Posterior vena cava (tissue), 2 donors: ENCODE data around the gene C10orf90. TPM values are rescaled to one million over a fixed set of nuclear protein-coding genes. Genes with fewer than 3 reads are reported as not detected.
"Not testable (repeated sequence)": the region's sequence is repeated elsewhere in the genome, so short reads cannot be mapped to it uniquely, and the experiment has no call there.

Source experiments
- DNase-seq: peaks from one replicate; pipeline ENCODE4 v3.0.0-alpha.2; 2020; ENCODE audit warnings: low spot score
- intact Hi-C, 2 donors: fragments of 100-400 bp; cut with DNase I; formaldehyde crosslinking; loops; one replicate each; pipeline versions ENCODE4 v1.14.1 to v1.14.2; 2022 to 2023
- total RNA-seq, 2 donors: library from RNA; stranded (reverse); fragmentation: NEBNext Ultra II Directional; extraction: Animal tissue kit (Norgen Biotek cat#: 25700); gene quantifications; one replicate each; pipeline ENCODE4 v1.2.1, GENCODE V29; 2021
- donor health status: DM: yes; HTN: yes; CAD: no.
- donor health status: DM: yes; HTN: yes; CAD: no.

Gene C10orf90
- total RNA-seq, 2 donors from 2014 or later: not detected

DNA sequence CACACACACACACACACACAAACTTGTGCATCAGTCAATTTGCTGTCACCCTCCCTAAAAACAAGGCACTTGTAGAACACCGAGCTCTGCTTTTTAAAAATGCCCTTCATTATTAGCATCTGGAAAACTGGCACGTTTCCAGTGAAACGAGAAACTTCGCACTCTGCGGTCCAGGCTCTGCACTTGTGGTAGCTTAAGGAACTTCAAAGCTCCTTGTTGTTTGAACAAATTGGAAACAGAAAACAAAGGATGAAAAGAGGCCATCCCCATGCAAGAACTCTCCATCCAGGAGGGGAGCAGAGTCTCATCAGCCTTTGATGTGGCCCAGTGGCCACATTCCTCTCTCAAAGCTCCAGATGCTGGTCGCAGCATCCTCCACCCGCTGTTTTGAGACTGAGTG lies 105.1 kb downstream of the C10orf90 start:
- intact Hi-C loops: loop anchor here in 1 of 2 donors (5.0 kb wide), 1 partner anchor 1337 kb away; no protein-coding TSS in a partner anchor
- no peak for DNase-seq

DNA sequence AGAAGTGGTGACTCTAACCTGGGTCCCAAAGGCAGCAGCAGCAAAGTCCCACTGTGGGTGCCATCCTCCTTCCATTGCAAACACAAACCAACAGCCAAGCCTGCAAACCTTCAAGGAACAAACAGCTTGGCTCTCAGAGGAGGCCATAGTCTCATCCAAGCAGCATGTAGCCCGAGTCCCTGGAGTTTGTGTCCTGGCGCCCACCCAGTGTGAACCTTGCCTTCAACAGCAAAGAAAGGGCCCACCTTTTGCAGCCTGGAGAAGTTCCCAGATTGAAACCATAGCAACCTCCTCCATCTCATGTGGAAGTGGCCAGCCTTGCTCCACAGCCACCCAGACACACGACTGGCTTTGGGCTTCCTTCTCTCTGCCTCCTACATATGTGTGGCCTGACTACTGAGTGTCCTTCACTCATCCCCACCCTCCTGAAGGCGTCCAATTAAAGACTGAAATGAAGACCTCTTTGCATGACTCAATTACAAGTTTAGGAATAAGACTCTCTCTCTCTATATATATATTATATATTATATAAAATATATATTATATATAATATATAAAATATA lies 106.1 kb downstream of the C10orf90 start:
- intact Hi-C loops: loop anchor here in 1 of 2 donors (5.0 kb wide), 1 partner anchor 1532 kb away; no protein-coding TSS in a partner anchor
- no peak for DNase-seq

DNA sequence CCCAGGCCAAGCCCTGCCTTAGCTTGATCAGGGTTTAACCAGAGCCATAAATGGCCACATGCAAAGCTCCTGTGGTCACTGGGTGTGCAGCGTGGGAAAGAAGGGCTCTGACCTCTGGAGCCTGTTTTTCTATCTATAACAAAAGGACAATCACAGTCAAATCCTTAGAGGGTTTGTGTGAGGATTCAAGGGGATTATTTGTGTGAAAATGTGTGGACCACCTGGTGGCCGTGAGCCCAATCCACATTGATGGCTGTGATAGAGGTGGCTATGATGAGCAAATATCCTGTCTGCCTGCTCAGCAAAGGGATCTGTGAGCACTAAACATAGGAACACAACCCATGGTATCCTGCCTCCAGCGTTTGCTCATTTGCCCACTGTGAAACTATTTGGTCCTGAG lies 107.1 kb downstream of the C10orf90 start:
- intact Hi-C loops: loop anchor here in 1 of 2 donors (5.0 kb wide), 1 partner anchor 1531 kb away; no protein-coding TSS in a partner anchor
- no peak for DNase-seq

DNA sequence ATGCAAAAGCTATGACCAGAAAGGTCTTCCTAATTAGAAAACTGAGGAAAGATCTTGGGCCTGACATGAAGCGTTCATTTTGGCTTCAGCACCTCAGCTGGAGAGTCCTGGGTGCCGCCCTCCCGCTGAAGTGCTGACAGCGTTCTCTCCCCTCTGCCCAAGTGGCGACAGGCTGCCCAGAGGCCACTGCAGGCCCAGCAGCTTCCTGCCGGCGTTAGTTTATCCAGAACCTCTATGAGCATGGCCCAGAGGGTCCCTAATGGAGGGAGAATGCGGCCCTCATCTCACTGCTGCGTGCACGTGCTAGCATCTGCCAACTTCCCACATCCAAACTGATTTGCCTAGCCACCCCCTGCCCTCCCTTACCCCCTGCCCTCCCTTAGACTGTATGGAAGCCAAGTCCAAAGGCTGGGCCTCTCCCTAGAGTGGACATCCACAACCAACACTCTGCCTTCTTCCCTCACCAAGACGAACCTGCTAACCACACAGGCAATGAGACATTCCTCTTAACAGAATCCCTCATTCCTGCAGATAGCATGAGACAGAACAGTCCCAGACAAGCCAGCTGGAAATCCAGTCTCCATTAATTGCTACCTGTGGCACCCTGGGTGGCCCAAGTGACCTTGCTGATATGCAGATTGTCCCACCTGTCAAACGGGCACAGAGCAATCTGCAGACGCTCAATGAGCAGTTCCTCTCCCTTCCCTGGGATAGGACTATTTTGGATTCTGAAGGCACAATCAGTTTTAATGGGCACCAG lies 108.4 kb downstream of the C10orf90 start:
- intact Hi-C loops: loop anchor here in 1 of 2 donors (5.0 kb wide), 1 partner anchor 1530 kb away; no protein-coding TSS in a partner anchor
- no peak for DNase-seq

DNA sequence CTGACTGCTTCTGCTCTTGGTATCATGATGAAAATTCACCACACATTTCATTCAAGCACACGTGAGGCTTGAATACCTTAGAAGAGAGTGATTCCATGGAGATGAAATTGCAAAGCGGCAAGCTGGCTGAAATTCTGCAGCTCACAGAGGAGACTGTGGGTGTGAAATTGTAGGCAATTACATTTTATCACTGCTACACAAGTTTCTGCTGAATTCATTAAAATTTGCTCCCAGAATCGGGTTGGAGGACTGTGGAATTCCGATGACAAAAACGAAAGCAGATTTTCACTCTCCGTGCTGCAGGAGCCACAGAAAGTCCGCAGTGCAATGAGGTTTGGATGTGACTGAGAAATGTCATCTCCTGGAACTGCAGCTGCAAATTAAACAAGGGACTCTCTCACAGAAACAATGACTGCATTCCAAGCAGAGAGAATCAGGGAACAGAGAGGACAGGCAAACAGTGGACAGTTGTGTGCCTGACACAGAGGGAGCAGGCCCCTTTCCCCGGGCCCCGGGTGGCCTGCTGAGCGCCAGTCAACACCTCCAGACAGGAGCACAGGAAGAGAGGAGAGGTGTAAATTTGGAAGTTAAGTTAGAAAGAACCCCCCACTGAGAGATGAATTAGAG lies 109.1 kb downstream of the C10orf90 start:
- DNase-seq: no peak
- intact Hi-C loops: loop anchor here in 1 of 2 donors (5.0 kb wide), 1 partner anchor 1529 kb away; no protein-coding TSS in a partner anchor

DNA sequence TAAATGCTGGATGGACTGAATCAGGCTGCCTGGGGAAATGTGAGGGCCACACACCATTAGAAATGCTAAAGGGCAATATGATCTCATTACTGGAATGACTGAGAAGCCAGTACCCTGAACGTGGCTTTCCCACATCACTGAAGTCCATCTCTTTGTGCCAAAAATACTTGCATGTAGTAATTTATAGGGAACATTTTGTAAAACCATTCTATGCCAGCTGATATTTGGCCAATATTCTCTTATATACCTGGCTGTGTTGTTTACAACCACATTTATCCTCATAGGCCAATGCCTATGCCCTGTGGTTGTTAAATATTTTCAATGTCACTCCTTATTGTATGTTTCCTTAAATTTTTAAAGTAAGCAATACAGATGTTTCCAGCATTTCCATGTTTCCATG lies 111.6 kb downstream of the C10orf90 start:
- intact Hi-C loops: no loop called here
- no peak for DNase-seq

DNA sequence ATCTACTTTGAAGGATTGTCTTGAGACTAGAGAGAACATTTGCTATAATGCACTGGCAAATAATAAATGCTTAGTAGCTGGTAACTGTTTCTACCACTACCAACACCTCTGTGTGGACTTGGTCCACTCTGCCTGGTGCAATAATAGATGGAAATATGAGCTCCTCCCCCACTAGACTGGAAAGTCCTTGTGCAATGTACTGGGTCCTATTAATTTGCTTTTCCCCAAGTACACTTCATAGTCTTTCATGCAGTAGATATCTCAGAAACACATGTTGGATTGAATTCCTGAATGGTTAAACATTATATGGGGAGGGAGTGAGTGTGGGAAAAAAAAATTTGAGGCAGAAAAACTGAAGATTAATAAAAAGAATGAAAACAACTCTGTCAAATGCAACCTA lies 119.3 kb downstream of the C10orf90 start:
- no peak for DNase-seq
- intact Hi-C loops: no loop called here

DNA sequence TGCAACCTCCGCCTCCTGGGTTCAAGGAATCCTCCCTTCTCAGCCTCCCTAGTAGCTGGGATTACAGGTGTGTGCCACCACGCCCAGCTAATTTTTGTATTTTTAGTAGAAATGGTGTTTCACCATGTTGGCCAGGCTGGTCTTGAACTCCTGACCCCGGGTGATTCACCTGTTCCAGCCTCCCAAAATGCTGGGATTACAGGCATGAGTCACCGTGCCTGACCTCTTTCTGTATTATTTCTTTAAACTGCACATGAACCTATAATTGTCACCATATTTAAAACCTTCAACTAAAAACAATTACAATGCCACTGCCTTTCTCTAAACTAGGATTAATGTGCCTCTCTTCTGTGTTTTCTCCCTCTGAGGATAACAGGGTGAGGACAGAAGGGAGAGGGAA lies 119.9 kb downstream of the C10orf90 start:
- DNase-seq, intact Hi-C loops: not testable (repeated sequence)

DNA sequence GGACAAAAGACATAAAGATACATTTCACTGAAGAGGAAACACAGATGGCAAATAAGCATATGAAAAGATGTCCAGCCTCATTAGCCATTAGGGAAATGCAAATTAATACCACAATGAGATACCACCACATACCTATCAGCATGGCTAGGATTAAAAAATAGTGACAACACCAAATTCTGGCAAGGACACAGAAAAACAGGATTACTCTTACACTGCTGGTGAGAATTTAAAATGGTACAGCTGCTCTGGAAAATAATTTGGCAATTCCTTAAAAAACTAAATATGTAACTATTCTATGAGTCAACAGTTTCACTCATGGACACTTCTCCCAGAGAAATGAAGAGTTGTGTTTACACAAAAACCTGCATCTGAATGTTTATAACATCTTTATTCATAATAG lies 121.1 kb downstream of the C10orf90 start:
- no peak for DNase-seq
- intact Hi-C loops: no loop called here

DNA sequence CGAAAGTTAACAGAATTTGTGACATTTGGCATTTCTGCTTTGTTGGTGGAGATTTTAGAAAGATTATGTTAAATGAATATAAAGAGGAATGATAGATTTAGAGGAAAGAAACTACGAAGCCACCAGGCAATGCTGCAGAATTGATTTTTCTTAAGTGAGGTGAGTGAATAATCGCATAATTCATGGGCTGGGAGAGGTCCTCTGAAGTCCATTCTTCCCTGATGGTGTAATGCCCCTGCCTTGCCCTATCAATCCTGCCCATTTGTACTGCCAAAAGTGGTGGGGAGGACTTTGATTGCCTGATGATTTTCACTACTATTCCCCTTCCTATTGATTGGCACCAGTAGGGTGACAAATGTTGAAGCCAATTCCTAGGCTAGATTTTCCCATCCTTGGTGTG lies 125.9 kb downstream of the C10orf90 start:
- intact Hi-C loops: no loop called here
- no peak for DNase-seq

DNA sequence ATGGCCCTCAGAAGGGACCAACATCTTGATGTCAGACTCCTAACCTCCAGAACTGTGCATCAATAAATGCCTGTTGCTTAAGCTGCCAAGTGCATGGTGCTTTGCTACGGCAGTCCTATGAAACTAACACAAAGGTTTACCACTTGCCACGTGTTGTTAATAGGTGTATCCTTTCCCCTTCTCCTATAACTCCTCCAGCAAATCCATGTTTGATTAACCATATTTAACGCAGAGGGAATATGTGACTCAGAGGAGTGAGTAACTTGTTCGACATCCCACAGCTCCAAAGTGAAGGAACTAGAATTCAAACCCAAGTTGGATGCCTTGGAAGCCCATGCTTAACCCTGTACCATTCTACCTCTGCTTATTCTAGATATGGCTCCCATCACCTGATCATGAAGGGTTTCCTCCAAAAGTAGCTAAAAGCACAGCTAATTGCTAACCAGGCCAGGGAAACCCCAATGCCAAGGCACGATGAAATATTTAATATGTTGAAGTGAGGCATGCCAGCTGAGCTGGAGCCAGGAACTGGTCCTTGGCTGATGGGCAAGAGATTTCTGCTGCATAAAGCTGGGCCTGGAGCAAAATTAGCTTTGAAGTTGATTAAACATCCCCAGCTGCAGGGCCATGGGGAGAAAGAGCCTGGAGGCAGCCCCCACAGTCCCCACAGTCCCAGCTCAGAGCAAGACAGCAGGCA lies 131.9 kb downstream of the C10orf90 start:
- intact Hi-C loops: no loop called here
- DNase-seq: no peak

DNA sequence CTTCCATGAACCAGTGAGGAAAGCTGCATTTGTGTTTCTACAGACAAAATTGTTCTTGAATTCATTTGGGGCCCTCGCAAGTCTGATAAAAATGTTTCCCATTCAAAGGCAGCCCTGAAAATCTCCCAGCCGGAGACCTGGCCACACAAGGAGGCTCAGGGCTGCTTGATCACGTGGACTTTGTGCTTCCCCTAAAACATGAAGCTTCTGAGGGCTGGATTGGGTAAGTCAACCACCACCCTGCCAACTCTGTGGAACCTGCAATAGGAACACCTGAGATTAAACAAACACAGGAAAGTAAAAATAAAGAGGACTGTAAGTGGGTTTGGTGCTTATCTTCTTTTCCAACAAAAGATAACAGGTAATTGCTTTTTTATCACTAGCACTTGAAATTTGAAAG lies 133.8 kb downstream of the C10orf90 start:
- DNase-seq: no peak

DNA sequence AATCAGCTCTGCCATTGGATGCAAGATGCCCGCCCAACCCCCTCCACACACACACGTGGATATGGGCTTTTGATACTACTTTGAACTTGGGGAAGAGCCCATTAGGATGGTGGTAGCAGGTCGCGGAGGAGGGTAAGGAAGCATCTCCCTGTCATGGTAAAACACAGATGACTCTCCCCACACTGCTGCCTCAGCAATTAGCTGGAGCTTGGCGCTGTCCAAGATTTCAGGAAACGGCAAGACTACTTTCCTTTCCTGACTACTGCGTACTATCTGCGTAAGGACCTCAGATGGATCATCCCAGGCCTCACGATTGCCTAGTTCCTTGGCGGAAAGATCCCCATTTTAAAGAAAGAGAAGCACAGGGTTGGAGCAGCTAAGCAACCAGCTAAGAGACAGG lies 134.3 kb downstream of the C10orf90 start:
- intact Hi-C loops: no loop called here
- no peak for DNase-seq

More for the DNA sequence above, 133.8 kb downstream of the C10orf90 start:
- intact Hi-C loops: no loop called here

DNA sequence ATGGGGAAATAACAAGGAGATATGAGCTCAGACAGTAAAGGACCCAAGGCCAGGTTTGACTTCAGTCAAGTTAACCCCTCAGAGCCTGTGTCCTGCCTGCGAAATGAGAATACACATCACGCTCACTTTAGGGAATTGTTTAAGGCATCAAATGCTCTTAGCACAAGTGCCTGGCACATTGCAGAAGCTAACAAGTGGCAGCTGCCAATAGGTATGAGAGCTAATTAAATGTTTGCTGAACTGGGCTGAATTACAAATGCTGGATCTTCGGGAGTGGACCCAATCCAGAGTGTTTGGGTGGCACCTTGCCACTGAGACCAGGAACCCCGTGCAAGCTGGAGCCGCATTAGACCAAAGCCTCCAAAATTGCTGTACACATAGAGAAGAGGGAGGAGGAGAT lies 136.8 kb downstream of the C10orf90 start:
- DNase-seq: no peak
- intact Hi-C loops: no loop called here

DNA sequence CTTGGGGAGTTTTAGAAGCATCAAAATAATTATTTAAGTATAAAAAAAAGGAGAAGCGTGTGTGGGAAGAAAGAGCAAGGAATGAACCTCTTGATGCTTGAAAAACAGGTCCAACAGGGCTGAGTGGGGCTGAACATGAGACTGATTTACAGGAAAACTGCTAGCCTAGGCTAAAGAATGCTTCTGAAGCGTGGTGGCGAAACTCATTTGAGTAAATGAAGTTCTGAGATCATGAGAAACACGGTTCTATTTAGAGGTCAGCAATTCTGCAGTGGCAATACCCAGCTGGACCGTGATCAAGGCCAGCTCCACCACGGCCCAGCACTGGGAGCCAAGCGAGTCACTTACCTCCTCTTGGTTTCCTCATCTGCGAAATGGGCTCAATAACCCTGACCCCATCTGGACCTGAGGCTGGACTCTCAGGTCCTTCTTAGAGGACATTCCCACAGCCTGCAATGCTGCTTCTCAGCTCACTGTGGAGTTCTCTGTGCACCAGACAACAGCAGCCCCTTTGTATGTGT lies 142.1 kb downstream of the C10orf90 start:
- DNase-seq: no peak

DNA sequence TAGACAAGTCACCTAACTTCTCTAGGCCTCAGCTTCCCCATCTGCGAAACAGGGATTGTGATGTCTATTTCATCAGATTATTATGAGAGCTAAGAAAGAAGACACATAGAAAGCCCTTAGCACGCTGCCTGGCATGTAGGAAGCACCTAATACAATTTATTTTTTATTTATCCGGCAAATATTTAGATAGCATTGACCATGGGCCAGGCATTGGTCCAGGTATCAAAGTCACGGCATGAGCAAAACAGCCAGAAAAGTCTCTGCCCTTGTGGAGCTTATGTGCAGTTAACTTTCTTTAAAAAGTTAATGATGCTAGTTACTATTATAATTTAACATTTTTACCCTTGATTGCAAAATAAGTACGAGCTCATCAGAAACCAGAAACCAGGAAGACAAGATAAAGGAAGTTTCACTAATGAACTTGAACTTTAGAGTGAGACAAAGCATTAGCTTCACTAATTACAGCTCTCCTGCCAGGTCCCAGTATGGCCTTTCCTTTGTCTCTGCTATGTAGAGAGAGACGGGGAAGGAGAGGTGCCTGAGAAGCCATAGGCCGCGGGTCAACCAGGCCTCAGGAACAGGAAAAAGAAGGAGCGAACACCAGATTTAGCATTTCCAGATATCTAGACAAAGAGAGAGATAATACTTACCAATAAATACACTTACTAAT lies 142.7 kb downstream of the C10orf90 start:
- DNase-seq: no peak
- intact Hi-C loops: no loop called here

More for the DNA sequence above, 142.1 kb downstream of the C10orf90 start:
- intact Hi-C loops: no loop called here

DNA sequence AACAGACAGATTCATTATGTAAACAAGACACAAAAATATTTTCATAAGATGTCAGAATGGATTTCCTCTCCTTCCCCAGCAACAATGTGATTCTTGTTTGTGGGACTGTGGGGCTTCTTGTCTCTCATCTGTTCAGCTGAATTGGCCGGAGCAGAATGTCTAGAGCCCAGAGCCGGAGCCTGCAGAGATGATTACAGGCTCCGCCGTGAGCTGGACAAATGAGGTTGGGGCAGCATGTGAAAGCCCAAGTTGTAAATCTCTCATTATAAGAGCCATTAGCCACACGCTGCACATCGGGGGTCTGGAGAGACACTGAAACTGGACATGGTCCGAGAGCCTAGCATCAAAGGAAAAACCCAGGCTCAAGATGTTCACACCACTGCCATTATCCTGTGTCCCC lies 145.2 kb downstream of the C10orf90 start:
- intact Hi-C loops: no loop called here
- DNase-seq: no peak

DNA sequence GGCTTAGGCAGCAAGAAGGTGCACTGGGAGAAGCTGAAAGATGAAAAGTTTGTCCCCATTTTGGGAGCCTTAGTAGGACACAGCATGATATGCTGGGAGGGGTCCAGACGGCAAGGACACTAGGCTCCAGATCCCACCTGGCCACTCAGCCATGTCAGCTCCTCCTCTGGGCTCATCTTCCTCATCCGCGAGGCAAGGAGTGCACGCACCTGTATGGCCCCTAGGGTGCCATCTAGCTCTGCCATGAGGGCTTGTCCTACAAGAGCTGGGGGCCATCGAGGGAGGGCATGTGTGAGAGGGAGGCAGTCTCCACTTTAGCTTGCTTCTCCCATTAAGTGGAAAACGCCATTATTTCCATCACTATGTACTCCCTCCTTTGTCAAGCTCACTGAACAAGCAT lies 146.0 kb downstream of the C10orf90 start:
- intact Hi-C loops: no loop called here
- no peak for DNase-seq

DNA sequence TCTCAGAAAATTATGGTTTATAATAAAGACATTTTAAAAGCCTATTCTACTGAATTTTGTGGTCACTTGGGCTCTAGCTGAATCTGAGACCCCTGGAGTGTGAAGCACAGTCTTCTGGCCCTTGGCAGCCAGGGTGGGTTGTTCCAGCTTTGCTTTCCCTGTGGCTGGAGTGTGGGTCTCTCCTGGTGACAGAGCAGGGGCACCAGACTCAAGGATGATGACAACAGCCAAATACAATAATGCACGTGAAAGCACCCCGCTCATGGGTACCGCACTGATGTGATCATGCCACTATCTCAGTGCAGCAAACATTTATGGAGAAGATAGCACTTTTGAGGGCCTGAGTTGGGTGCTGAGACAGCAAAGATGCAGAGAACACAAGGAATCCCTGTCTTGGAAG lies 147.4 kb downstream of the C10orf90 start:
- no peak for DNase-seq
- intact Hi-C loops: no loop called here
